ENCODE data around the gene MCM5. TPM values are rescaled to one million over a fixed set of nuclear protein-coding genes. Genes with fewer than 3 reads are reported as not detected.

MCM5 gene
- total and polyA plus RNA-seq, 2 of the 13 experiments (the other 11 are each of a cell fraction or from before 2014, with no cell fraction given), result 40.2 to 93.5 TPM

GRCh38 chr22:35431483-35432227, 31.7 kb downstream of the MCM5 start:
- no peak for FAIRE-seq
- Histone ChIP-seq H2AFZ (ENCODE audit: low read length) (no peak overlapping the region), H3K79me2 (ENCODE audit: insufficient read depth, low read length) (no peaks in the 10 kb centered on the region), H3K4me2 (ENCODE audit: low read depth, low read length) (no peak overlapping the region), H3K4me3 (replicated peaks in 1 of 3; ENCODE audit: insufficient read depth in 1 of 3, low read depth in 2 of 3, low read length in 3 of 3) (no peak overlapping the region), H3K9ac (ENCODE audit: insufficient read depth, low read depth, low read length) (no peak overlapping the region), H3K9me3 (ENCODE audit: low read length) (no peaks in the 10 kb centered on the region), H3K27ac (ENCODE audit: extremely low read length, insufficient read depth, low read length) (no peak overlapping the region), H3K27me3 (ENCODE audit: control insufficient read depth in 1 of 2, insufficient read depth in 2 of 2, low read length in 2 of 2) (no peaks in the 10 kb centered on the region), H3K36me3 (replicated peaks in 1 of 2; ENCODE audit: control insufficient read depth in 1 of 2, insufficient read depth in 2 of 2, low read length in 2 of 2) (peaks cover 4 to 32% of the 10 kb centered on the region in 2 experiments; a peak in 4 of 5 replicates), H3K4me1 (ENCODE audit: insufficient read depth, low read length) (no peaks in the 10 kb centered on the region), H4K20me1 (ENCODE audit: insufficient read depth, low read length) (no peaks in the 10 kb centered on the region)
- 95% methylated on average over 12 of the region's 12 CpGs for WGBS (ENCODE audit: low lambda C conversion rate)
- ATAC-seq, result no peak
- intact Hi-C loops (cut with micrococcal nuclease; ENCODE audit: unreplicated experiment) (loop anchor here (1.0 to 5.0 kb wide), 2 partner anchors 152 to 191 kb away; no protein-coding TSS in a partner anchor), in situ Hi-C loops (cut with HindIII; ENCODE audit: extremely low pct_ligation_motif_present, low pct_unique_long_range_greater_than_20kb) (loop anchor here (5.0 to 25.0 kb wide), 2 partner anchors 151 to 306 kb away; no protein-coding TSS in a partner anchor)
- ChIA-PET CTCF (ENCODE audit: low intra/inter-chr PET ratio, low total read pairs) (interaction anchor here (1.9 to 2.3 kb wide), 3 partner anchors 81 to 192 kb away, joined by 8 to 32 read pairs (median 9); no protein-coding TSS in a partner anchor), POLR2A (no interaction called here)
- DNase-seq (ENCODE audit: low spot score), result no peak
- no TSS peak for BruUV-seq (replicated peaks)
- TF ChIP-seq CCDC6 (CRISPR knock-in tag; IDR thresholded peaks at IDR 0.05) (no peak), KAT2B (IDR thresholded peaks at IDR 0.05; ENCODE audit: borderline replicate concordance, low read depth, low read length) (no peak), ZHX2 (IDR thresholded peaks at IDR 0.05; ENCODE audit: low read depth) (no peak), ZHX2 (CRISPR knock-in tag; IDR thresholded peaks at IDR 0.05; ENCODE audit: borderline replicate concordance) (no peak), ZNF136 (CRISPR knock-in tag; IDR thresholded peaks at IDR 0.05; ENCODE audit: low read depth) (no peak), AGO2 (optimal IDR thresholded peaks at IDR 0.05; ENCODE audit: low read depth, low read length) (no peak), ZNF407 (CRISPR knock-in tag; IDR thresholded peaks at IDR 0.05; ENCODE audit: not compliant biosample characterization) (no peak), ZSCAN9 (CRISPR knock-in tag; IDR thresholded peaks at IDR 0.05; ENCODE audit: borderline replicate concordance) (no peak)

Measured in HepG2 (cell line).